Measurements from ENCODE around the gene UTP25.
A peak's percentile ranks its signal among the peaks of the same experiment; 100 is the strongest.

Gene UTP25

DNA sequence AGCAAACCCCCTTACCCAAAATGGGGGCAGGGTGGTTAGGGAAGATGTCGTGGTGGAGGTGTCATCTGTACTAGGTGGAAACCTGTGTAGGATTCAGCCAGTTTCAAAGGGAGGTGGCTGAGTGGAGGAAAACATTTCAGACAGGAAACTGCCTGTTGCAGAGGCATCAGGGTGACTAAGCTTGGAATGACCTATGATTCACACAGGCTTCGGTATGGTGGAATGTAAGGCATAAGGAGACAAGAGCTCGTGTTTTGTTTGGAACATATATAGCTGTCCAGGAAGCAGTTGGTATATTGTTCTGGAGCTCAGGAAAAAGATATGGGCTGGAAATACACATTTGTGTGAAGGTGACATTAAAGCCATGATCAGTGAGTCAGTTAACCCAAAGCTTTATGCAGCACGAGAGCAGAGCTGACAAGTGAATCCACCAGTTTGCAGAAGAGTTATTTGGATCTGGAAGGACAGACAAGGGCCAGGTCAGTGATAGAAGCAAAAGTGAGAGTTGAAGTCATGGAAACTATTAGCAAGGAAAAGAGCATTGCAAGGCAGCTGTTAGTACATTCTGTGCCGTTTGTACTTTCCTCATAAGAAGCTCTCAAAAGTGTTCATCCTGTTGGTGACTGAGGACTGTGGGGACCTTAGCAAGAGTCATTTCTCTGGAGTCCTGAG is 12.2 kb downstream of the UTP25 start:
- DNase-seq (ENCODE audit: low read depth in 1 of 2, low spot score in 1 of 2): no peak

DNA sequence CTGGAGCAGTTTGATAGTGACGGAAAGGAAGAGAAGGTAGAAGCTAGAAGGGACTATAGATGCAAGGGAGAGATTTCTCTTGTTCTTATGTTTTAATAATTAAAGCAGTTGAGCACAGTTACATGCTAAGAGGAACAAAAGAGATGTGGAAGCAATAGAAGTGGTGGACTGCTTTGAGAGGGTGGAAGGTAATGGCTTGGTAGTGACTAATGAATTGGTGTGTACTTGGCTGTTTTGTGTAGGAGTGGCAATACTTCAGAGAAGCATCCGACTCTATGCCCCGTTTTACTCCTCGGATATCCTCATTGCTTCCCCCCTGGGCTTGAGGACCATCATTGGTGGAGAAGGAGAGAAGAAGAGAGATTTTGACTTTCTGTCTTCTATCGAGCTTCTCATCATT is 12.8 kb downstream of the UTP25 start:
- DNase-seq (ENCODE audit: low read depth in 1 of 2, low spot score in 1 of 2): no peak

DNA sequence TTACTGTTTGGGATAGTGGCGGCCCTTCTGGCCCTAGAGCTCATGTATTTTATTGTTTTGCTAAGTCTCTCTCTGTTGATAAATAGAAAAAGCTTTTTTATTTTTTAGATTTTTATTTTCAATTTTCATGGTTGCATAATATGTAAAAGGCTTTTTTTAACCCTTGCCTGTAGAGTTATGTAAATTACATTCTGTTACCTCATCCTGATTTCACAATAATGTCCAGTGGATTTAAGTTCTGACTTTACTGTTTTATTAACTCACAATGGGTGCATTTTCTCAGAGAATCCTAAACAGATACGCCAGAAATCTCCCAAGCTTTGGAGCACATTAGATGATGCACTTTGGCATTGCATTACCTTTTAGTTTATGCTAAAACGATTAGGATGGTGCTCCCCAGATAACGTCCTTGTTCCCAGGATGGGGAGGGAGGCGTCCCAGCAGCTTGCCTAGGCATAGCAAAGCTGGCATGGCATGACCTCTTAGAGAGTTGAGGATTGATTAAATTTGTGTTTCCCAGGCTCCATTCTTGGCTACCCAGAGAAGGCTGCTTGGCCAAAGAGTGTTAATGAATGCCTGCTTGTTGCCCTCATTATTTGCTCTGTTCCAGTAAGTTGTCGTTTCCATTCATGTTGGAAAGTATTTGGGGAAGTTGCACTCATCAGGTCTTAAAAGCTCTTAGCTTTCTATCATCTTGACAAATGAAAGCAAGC is 17.1 kb downstream of the UTP25 start:
- DNase-seq (ENCODE audit: low read depth in 1 of 2, low spot score in 1 of 2): no peak

GRCh38 chr1:209845408-209845725 is 17.6 kb downstream of the UTP25 start:
- DNase-seq (ENCODE audit: low read depth in 1 of 2, low spot score in 1 of 2): no peak

- no peak for DNase-seq (ENCODE audit: low read depth in 1 of 2, low spot score in 1 of 2)
These were observed 21.6 kb downstream of the UTP25 start for GRCh38 chr1:209849388-209849787.

DNA sequence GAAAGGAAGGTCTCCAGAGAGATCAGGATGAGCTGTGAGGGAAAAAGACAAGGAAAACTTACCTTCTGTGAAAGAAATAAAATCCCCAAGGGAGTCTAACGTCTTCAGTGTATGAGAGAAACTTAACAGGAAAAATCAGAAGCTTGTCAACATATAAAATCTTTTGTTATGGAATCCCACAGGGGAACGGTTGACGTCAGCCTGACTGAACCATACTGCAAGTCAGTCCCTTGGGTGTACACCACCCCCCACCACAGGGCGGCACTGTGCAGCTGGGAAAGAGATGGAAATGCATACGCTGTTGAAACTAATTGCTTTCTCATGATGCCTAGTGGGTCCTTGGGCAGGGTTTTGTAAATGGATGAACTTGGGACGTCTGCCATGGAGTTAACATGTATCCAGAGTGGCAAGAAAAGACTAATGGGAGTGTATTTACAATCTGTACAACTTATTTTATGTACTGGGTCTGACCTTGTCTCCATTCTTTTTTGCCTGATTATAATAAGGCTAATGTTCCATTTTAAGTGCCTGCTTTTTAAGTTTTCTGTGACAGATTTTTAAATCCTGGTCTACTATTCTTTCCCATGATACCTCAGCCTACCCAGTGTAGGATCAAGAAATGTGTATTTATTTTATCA is 22.7 kb downstream of the UTP25 start:
- no peak for DNase-seq (ENCODE audit: low read depth in 1 of 2, low spot score in 1 of 2)

GRCh38 chr1:209853676-209854075 is 25.9 kb downstream of the UTP25 start:
- DNase-seq (ENCODE audit: low read depth in 1 of 2, low spot score in 1 of 2): no peak

GRCh38 chr1:209854196-209854595 is 26.4 kb downstream of the UTP25 start:
- no peak for DNase-seq (ENCODE audit: low read depth in 1 of 2, low spot score in 1 of 2)

DNA sequence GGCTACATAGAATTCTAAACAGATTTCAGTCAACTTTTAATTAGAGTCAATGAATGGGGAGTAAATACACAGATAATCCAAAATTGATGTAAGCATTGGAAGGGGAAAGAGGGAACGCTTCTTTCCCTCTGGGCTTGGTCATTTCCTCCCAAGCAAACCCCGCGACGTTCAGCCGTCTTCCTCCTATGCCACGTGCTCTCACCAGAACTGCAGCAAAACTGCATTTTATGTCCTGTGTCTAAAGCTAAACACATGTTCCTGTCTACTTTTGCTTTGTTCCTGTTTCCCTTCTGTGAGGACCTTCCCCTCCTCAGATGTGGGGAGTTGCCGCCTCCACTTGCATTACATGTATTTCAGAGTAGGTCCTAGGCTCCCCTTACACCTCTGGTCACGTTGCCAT is 27.2 kb downstream of the UTP25 start:
- no peak for DNase-seq (ENCODE audit: low read depth in 1 of 2, low spot score in 1 of 2)

- no peak for DNase-seq (ENCODE audit: low read depth in 1 of 2, low spot score in 1 of 2)
These were observed 27.9 kb downstream of the UTP25 start for GRCh38 chr1:209855623-209856022.

- no peak for DNase-seq (ENCODE audit: low read depth in 1 of 2, low spot score in 1 of 2)
These were observed 30.9 kb downstream of the UTP25 start for GRCh38 chr1:209858561-209859103.

DNA sequence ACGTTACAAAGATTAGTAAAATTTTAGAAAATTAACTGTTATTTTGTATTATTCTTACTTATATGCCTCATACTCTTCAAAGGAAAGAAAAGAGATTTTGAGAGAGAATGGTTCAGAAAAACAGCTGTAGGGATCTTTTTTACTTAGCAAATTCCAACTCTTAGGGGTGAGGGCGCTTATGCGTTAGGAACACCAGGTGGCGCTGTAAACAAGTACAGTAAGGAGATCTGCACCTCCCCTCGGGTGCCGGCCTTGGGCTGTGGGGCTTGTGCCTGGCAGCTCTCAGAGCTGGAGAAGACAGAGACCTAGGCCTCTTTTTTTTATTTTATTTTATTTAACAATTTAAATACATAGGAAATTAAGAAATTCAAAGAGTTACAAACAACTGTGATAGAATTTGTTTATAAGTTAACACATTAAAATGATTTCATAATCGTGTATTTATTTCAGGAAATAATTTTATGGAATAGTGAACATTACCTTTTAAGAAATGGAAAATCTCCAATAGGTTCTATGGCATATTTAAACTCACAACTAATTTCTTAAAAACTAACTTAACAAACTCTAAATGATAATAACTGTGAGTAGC is 32.6 kb downstream of the UTP25 start:
- peak; percentile 38 to 46 for DNase-seq (ENCODE audit: low read depth in 1 of 2, low spot score in 1 of 2)

DNA sequence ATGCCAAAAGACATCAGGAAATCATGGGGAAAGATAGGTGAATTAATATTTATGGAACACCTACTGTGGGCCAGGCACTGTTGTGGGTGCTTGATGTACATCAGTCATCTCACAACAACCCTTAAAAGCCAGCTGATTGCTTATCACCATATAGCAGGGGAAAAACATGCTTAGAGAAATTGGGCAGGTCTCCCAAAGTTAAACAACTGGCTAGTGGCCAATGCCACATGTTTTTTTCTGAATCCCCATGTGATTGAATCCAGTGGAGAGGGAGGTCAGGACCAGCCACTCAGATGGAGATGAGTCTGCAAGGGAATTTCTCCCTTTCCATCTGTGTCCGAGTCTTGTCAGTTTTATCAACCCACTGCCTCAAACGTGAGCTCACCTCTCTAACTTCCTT is 33.5 kb downstream of the UTP25 start:
- DNase-seq (ENCODE audit: low read depth in 1 of 2, low spot score in 1 of 2): no peak

DNA sequence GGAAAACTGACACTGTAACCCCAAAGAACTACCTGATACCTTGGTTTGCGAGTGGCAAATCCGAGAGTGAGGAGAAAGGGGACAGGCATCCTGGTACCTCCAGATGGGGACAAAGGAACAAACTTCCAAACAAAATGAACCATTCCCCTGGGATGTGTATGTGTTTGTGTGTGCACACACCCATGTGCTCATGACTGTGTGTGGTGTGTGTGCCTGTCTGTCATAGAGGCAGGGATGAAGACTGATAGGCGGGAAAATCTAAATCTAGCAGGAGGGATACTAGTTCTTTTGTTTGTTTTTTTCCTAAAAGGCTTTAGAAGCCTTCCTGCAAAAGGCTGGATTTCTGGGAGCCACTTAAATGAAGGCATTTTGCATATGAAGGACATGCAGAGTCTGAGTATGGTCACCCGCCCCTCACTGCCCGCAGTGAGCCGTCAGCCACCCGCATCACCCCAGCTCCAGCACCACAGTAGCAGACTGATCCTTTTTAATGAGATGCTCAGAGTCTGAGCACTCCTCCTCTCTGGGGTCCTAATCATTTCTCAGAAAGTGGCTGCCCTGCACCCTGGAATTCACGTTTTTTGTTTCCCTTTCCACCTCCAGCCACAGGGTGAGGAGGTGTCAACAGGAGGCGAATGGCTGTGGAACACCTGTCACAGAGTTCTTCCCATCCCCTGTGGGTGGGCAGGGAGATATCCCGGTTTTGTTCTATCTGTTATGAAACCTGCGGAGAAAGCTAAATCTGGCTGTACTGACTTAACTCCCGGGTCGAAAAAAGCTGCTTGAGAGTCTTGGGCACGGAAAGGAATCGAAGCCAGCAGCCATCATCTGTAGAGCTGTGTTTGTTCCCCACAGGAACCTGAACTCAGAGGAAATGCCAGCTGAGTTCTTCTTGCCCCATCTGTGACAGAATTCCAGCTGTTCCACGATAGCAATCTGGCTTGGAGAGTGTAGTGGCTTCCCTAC is 34.9 kb downstream of the UTP25 start:
- DNase-seq (ENCODE audit: low read depth in 1 of 2, low spot score in 1 of 2): no peak

DNA sequence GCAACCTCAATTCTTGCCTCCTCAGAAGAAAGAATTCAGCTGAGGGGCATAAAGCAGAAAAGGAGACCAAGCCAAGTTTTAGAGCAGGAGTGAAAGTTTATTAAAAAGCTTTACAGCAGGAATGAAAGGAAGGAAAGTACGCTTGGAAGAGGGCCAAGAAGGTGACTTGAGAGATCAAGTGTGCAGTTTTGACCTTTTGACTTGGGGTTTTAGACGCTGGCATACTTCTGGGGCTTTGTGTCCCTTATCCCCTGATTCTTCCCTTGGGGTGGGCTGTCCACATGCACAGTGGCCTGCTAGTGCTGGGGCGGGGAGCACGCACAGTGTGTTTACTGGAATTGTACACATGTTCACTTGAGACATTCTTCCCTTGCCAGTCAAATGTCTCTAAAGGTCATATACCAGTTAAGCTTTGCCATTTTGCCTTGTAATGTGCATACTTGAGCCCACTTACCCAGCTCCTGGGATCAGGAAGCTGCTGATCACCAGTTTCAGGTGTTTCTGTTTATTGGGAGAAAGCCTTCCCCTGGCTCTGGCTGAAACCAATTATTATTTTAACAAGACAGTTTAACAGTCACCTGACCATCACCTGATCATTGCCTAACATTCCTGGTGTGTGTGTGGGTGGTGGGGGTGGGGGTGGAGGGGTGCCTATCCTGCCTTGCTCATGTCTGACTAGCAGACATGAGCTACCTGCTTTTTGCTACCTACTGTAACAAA is 36.2 kb downstream of the UTP25 start:
- no peak for DNase-seq (ENCODE audit: low read depth in 1 of 2, low spot score in 1 of 2)

DNA sequence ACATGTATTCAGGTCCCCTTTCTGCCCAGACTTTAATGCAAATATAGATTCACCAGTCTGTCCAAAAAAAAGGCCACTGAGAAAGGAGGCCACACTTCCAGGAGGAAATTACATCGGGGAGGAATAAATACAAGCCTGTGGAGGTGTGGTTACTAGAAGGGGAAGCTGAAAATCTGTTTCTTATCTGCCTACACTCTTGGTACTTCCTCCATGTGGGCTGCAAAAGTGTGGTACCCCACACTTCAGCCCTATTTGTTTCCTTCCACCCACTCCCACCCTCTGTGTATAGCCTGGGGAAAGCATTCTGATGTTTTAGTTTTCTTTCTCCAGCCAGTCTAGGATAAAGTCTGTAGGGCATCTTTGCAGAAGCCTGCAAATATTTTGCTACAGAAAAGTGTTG is 38.4 kb downstream of the UTP25 start:
- DNase-seq (ENCODE audit: low read depth in 1 of 2, low spot score in 1 of 2): no peak

GRCh38 chr1:209869291-209870149 is 41.7 kb downstream of the UTP25 start:
- DNase-seq (ENCODE audit: low read depth in 1 of 2, low spot score in 1 of 2): no peak

GRCh38 chr1:209870151-209870831 is 42.5 kb downstream of the UTP25 start:
- DNase-seq (ENCODE audit: low read depth in 1 of 2, low spot score in 1 of 2): no peak

DNA sequence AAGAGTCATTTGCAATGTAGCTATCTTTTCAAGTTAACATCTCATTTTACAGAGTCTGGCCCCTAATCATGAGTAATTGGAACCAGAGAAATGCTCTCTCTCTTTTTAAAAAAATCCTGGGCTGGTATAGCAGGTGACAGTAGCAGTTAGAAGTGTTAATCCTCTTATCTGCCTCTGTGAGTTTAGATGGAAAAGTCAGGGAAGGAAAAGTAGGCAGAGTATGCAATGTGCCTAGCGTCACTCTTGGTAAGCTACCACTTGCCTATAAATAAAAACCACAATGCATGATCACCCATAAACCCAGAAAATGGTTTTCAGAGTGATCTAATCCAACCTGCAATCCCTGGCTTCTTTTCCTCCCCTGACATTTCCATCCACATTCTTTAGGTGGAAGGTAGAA is 43.2 kb downstream of the UTP25 start:
- no peak for DNase-seq (ENCODE audit: low read depth in 1 of 2, low spot score in 1 of 2)
